CD1c-positive myeloid dendritic cell (primary cell): ENCODE results near the gene MYOZ3.
A peak's percentile ranks its signal among the peaks of the same experiment; 100 is the strongest.

Experiments
- DNase-seq: peaks from one replicate; pipeline ENCODE4 v3.0.0-alpha.2; 2016; ENCODE audit errors: extremely low spot score

The MYOZ3 gene

GRCh38 chr5:150661086-150661485 is at the start of gene MYOZ3:
TSS of gene MYOZ3 (plus strand) at chr5:150661251. CDS start at chr5:150662942, 1,691 bp downstream.
- DNase-seq, result no peak

GRCh38 chr5:150612405-150612804 is 48.6 kb upstream of the MYOZ3 start:
- no peak for DNase-seq

- DNase-seq, result no peak
These were observed 48.0 kb upstream of the MYOZ3 start for GRCh38 chr5:150612905-150613670.

- DNase-seq, result no peak
These were observed 46.9 kb upstream of the MYOZ3 start for GRCh38 chr5:150613991-150614660.

- DNase-seq, result no peak
These were observed 46.4 kb upstream of the MYOZ3 start for GRCh38 chr5:150614661-150615060.

- no peak for DNase-seq
These were observed 45.8 kb upstream of the MYOZ3 start for GRCh38 chr5:150615141-150615699.

GRCh38 chr5:150616024-150616470 is 45.0 kb upstream of the MYOZ3 start:
- no peak for DNase-seq

GRCh38 chr5:150616506-150616905 is 44.5 kb upstream of the MYOZ3 start:
- DNase-seq, result no peak

- DNase-seq, result no peak
These were observed 42.9 kb upstream of the MYOZ3 start for GRCh38 chr5:150618163-150618562.

GRCh38 chr5:150618588-150619281 is 42.3 kb upstream of the MYOZ3 start:
- no peak for DNase-seq

- DNase-seq, result no peak
These were observed 41.5 kb upstream of the MYOZ3 start for GRCh38 chr5:150619359-150620230.

GRCh38 chr5:150621301-150621700 is 39.8 kb upstream of the MYOZ3 start:
- DNase-seq, result no peak

- DNase-seq, result no peak
These were observed 38.9 kb upstream of the MYOZ3 start for GRCh38 chr5:150622157-150622556.

- peak; percentile 43 for DNase-seq
These were observed 37.7 kb upstream of the MYOZ3 start for GRCh38 chr5:150623152-150623877.

GRCh38 chr5:150623878-150624216 is 37.2 kb upstream of the MYOZ3 start:
- DNase-seq, result no peak

- DNase-seq, result no peak
These were observed 36.5 kb upstream of the MYOZ3 start for GRCh38 chr5:150624334-150625163.

GRCh38 chr5:150625164-150625535 is 35.9 kb upstream of the MYOZ3 start:
- DNase-seq, result no peak

- no peak for DNase-seq
These were observed 35.0 kb upstream of the MYOZ3 start for GRCh38 chr5:150625831-150626746.

GRCh38 chr5:150626853-150627276 is 34.2 kb upstream of the MYOZ3 start:
- DNase-seq, result no peak
